Endothelial cell of umbilical vein (primary cell): ENCODE results near the gene NEK3. TPM values are rescaled to one million over a fixed set of nuclear protein-coding genes. Genes with fewer than 3 reads are reported as not detected.
"Not testable (repeated sequence)": the region's sequence is repeated elsewhere in the genome, so short reads cannot be mapped to it uniquely, and the experiment has no call there.

Source experiments
- BruUV-seq: library from RNA; stranded (reverse); fragments of 400-500 nt; replicated peaks from 2 replicates; lab custom pipeline; 2021; lab: Mats Ljungman, UMichigan
- CTCF ChIA-PET: fragments of 300-600, 350-600 bp; sonication (Branson Sonifier 250); formaldehyde crosslinking; loops from one replicate; lab custom pipeline; 2021; ENCODE audit warnings: antibody characterized with exemption, inconsistent platforms; lab: Charles Lee
- POLR2A ChIA-PET: fragments of 300-600, 350-600 bp; sonication (Branson Sonifier 250); formaldehyde crosslinking; loops from one replicate; lab custom pipeline; 2021; ENCODE audit warnings: antibody characterized with exemption, inconsistent platforms; lab: Charles Lee
- DNase-seq: peaks from one replicate; pipeline ENCODE4 v3.0.0-alpha.2; 2011; ENCODE audit warnings: low read depth, low spot score
- FAIRE-seq: peaks from 2 replicates; lab custom pipeline; 2011; peaks lifted over from hg19 to GRCh38; lab: Jason Lieb, UNC
- H2AFZ ChIP-seq: 2 replicates; pipeline ENCODE4 v1.6.0; 2012; ENCODE audit warnings: low read depth, low read length, control low read depth, inconsistent platforms
- H3K27ac ChIP-seq: 2 replicates; pipeline ENCODE4 v1.5.1; 2011; ENCODE audit warnings: low read depth, mild to moderate bottlenecking, control low read depth, low read length, moderate library complexity; ENCODE audit not compliant: insufficient read depth
- H3K27me3 ChIP-seq, 2 experiments: 2 replicates each; pipeline versions ENCODE4 v1.6.0 to v1.6.1; 2011; ENCODE audit warnings: low read length in 2 of 2, mixed read lengths in 1 of 2; ENCODE audit not compliant: control insufficient read depth in 2 of 2, insufficient read depth in 2 of 2
- H3K36me3 ChIP-seq, 2 experiments: 2 replicates in 1 of 2; 3 replicates in 1 of 2; pipeline ENCODE4 v1.5.1; 2011; ENCODE audit warnings: low read length in 2 of 2, mild to moderate bottlenecking in 1 of 2, moderate library complexity in 1 of 2; ENCODE audit not compliant: control insufficient read depth in 2 of 2, insufficient read depth in 2 of 2; ENCODE audit errors: extremely low read depth in 1 of 2
- H3K4me1 ChIP-seq: 3 replicates; pipeline ENCODE4 v1.5.1; 2011; ENCODE audit warnings: mild to moderate bottlenecking, low read length; ENCODE audit not compliant: control insufficient read depth, insufficient read depth; ENCODE audit errors: extremely low read depth
- H3K4me2 ChIP-seq: 2 replicates; pipeline ENCODE4 v1.6.1; 2011; ENCODE audit warnings: low read length, control low read depth, mixed read lengths; ENCODE audit not compliant: insufficient read depth
- H3K4me3 ChIP-seq, 3 experiments: fragments of 200-600 bp in 1 of 3; sonication (generic), shearing (Covaris generic) in 1 of 3; replicated peaks in 1 of 3; 2 replicates each; pipeline ENCODE4 v1.5.1; 2011 to 2016; ENCODE audit warnings: control low read depth in 3 of 3, low read length in 3 of 3, mild to moderate bottlenecking in 2 of 3, inconsistent platforms in 1 of 3, low read depth in 1 of 3, moderate library complexity in 1 of 3; ENCODE audit not compliant: insufficient read depth in 1 of 3
- H3K79me2 ChIP-seq: 2 replicates; pipeline ENCODE4 v1.6.0; 2012; ENCODE audit warnings: low read length, inconsistent platforms; ENCODE audit not compliant: control insufficient read depth, insufficient read depth
- H3K9ac ChIP-seq: replicated peaks from 2 replicates; pipeline ENCODE3; 2011; ENCODE audit warnings: low read length, control low read depth; ENCODE audit not compliant: insufficient read depth; ENCODE audit errors: extremely low read depth
- H3K9me1 ChIP-seq: replicated peaks from 3 replicates; pipeline ENCODE4 v1.6.0; 2011; ENCODE audit warnings: mild to moderate bottlenecking, low read length; ENCODE audit not compliant: control insufficient read depth, insufficient read depth; ENCODE audit errors: extremely low read depth
- H3K9me3 ChIP-seq: replicated peaks from 2 replicates; pipeline ENCODE4 v1.5.1; 2012; ENCODE audit warnings: low read length, inconsistent platforms; ENCODE audit not compliant: control insufficient read depth, insufficient read depth
- H4K20me1 ChIP-seq: replicated peaks from 2 replicates; pipeline ENCODE3; 2011; ENCODE audit warnings: mild to moderate bottlenecking, low read length; ENCODE audit not compliant: control insufficient read depth, insufficient read depth; ENCODE audit errors: extremely low read depth
- EZH2 ChIP-seq: IDR thresholded peaks from 2 replicates; pipeline ENCODE4 v1.6.1; 2012; ENCODE audit warnings: borderline replicate concordance, low read depth, mild to moderate bottlenecking, moderate library complexity, low read length, inconsistent platforms; ENCODE audit not compliant: severe bottlenecking
- FOS ChIP-seq: IDR thresholded peaks from 2 replicates; pipeline ENCODE4 v1.6.1; 2011; ENCODE audit warnings: mild to moderate bottlenecking, low read length, moderate library complexity, borderline replicate concordance; ENCODE audit not compliant: insufficient read depth
- GATA2 ChIP-seq: IDR thresholded peaks from 2 replicates; pipeline ENCODE4 v1.7.0; 2011; ENCODE audit warnings: low read depth, mild to moderate bottlenecking, moderate library complexity, mixed read lengths, low read length; ENCODE audit not compliant: insufficient read length, insufficient read depth
- JUN ChIP-seq: IDR thresholded peaks from 2 replicates; pipeline ENCODE4 v1.6.1; 2011; ENCODE audit warnings: borderline replicate concordance, low read depth; ENCODE audit not compliant: insufficient read length, insufficient read depth
- MAX ChIP-seq: IDR thresholded peaks from 2 replicates; pipeline ENCODE4 v1.6.1; 2011; ENCODE audit not compliant: insufficient read depth, insufficient read length
- MYC ChIP-seq: IDR thresholded peaks from one replicate; pipeline ENCODE4 v1.6.1; 2011; ENCODE audit warnings: mild to moderate bottlenecking, low read depth, low read length
- POLR2A ChIP-seq: IDR thresholded peaks from 2 replicates; pipeline ENCODE4 v1.6.1; 2012; ENCODE audit warnings: low read depth, mild to moderate bottlenecking, control low read depth, low read length
- POLR2AphosphoS5 ChIP-seq: IDR thresholded peaks from 2 replicates; pipeline ENCODE4 v1.6.1; 2012; ENCODE audit warnings: low read depth, mild to moderate bottlenecking, control low read depth, low read length, moderate library complexity; ENCODE audit not compliant: insufficient read depth
- dilution Hi-C: fragments of 300-500 bp; cut with MboI; formaldehyde crosslinking; loops from one replicate; pipeline ENCODE4 v1.15.0; 2019; ENCODE audit warnings: low sequenced_read_pairs; ENCODE audit not compliant: extremely low pct_ligation_motif_present
- intact Hi-C: fragments of 100-400 bp; cut with micrococcal nuclease; formaldehyde crosslinking; loops from one replicate; pipeline ENCODE4 v1.10.0; 2022
- polyA plus RNA-seq, 4 experiments: library from polyadenylated mRNA; depleted of rRNA in 3 of 4; stranded (reverse) in 3 of 4; unstranded in 1 of 4; fragments of >200 nt; gene quantifications; 2 replicates each; pipeline versions ENCODE4 v1.2.1 to v1.2.3, GENCODE V29; 2011 to 2012; ENCODE audit warnings: missing spikeins in 1 of 4
- total RNA-seq: library from RNA; stranded (reverse); gene quantifications from 2 replicates; pipeline ENCODE4 v1.2.3, GENCODE V29; 2021
- TF ChIP-seq, protein P1 (sequence below), 2 donors: IDR thresholded peaks; 1 replicate in 1 of 2; 2 replicates in 1 of 2; pipeline ENCODE4 v1.5.1; 2011; ENCODE audit warnings: low read length in 2 of 2, mild to moderate bottlenecking in 2 of 2, moderate library complexity in 2 of 2, control low read depth in 1 of 2, inconsistent platforms in 1 of 2, low read depth in 1 of 2; ENCODE audit not compliant: insufficient read depth in 1 of 2; ENCODE audit errors: extremely low read depth in 1 of 2

The NEK3 gene
- total and polyA plus RNA-seq, 2 donors (not counting 3 experiments of a cell fraction or from before 2014, with no cell fraction given), result 10.3 to 13.8 TPM

GRCh38 chr13:52194184-52194868 lies 34.9 kb upstream of the NEK3 start:
- DNase-seq (peak; percentile 68), FAIRE-seq (no peak)
- H3K4me3 ChIP-seq, result peak overlapping the region; percentile 37 to 88 (median 73)
- H3K27me3 ChIP-seq, result no peaks in the 10 kb centered on the region
- peak overlapping the region; percentile 64 for H3K9ac ChIP-seq
- peaks cover 9% of the 10 kb centered on the region for H3K4me1 ChIP-seq
- H3K4me2 ChIP-seq, result peak overlapping the region; percentile 63
- dilution Hi-C loops (no loop called here), intact Hi-C loops (loop anchor here (1.0 to 2.0 kb wide), 5 partner anchors 32 to 256 kb away; partner anchors contain the start of genes NEK5 and VPS36)
- H3K79me2 ChIP-seq, result peaks cover 10% of the 10 kb centered on the region
- H2AFZ ChIP-seq, result peak overlapping the region; percentile 62
- ChIA-PET POLR2A (no interaction called here), CTCF (interaction anchor here (0.7 to 2.6 kb wide), 7 partner anchors 35 to 376 kb away, joined by 3 to 15 read pairs (median 4); partner anchors contain the start of genes NEK3, NEK5 and VPS36)
- H3K9me3 ChIP-seq, result no peaks in the 10 kb centered on the region
- H3K36me3 ChIP-seq, result no peaks in the 10 kb centered on the region
- H3K27ac ChIP-seq, result peak overlapping the region; percentile 43
- TF ChIP-seq JUN (no peak), GATA2 (no peak), POLR2A (peak; percentile 91), FOS (no peak), EZH2 (no peak), MYC (peak; percentile 29), MAX (no peak), POLR2AphosphoS5 (peak; percentile 90)
- TF ChIP-seq, protein P1, sequence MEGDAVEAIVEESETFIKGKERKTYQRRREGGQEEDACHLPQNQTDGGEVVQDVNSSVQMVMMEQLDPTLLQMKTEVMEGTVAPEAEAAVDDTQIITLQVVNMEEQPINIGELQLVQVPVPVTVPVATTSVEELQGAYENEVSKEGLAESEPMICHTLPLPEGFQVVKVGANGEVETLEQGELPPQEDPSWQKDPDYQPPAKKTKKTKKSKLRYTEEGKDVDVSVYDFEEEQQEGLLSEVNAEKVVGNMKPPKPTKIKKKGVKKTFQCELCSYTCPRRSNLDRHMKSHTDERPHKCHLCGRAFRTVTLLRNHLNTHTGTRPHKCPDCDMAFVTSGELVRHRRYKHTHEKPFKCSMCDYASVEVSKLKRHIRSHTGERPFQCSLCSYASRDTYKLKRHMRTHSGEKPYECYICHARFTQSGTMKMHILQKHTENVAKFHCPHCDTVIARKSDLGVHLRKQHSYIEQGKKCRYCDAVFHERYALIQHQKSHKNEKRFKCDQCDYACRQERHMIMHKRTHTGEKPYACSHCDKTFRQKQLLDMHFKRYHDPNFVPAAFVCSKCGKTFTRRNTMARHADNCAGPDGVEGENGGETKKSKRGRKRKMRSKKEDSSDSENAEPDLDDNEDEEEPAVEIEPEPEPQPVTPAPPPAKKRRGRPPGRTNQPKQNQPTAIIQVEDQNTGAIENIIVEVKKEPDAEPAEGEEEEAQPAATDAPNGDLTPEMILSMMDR (IDR thresholded peaks at IDR 0.05; ENCODE audit: extremely low read depth in 1 of 2, insufficient read depth in 1 of 2, low read depth in 1 of 2, low read length in 2 of 2), result no peak
- no peaks in the 10 kb centered on the region for H3K9me1 ChIP-seq
- H4K20me1 ChIP-seq, result no peaks in the 10 kb centered on the region
- no TSS peak for BruUV-seq

DNA sequence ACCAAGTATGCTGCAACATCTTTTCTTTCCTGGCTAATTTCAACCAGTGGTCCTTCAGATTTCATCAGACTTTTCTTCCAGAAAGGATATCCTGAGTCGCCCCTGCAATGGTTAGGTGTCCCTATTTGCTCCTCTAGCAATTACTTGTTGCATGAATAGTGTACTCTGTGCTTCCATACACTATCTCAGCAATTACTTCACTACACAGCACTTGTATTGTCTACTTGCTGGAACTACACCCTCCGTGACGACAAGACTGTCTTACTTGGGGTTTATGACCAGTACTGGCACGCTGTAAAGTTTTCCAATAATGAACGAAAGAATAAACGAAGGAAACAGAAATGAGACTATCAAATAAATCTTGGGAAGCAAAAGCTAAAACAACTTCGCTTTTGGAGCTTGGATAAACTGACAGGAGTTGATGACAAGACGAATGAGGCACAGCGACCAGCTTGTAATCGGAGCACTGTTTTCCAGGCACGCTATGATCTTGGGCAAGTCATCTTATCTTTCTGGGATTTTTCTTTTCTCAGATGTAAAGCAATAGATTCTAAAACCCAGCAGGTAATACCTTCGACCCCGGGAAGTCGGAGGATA lies 34.3 kb upstream of the NEK3 start:
- Histone ChIP-seq H3K4me2 (peak overlapping the region; percentile 63), H3K9ac (peak overlapping the region; percentile 64), H2AFZ (peak overlapping the region; percentile 62), H3K4me3 (peak overlapping the region; percentile 37 to 88 (median 73))
- H3K9me3 ChIP-seq, POLR2A ChIA-PET, H4K20me1 ChIP-seq, H3K79me2 ChIP-seq, H3K9me1 ChIP-seq, H3K4me1 ChIP-seq, H3K27me3 ChIP-seq, H3K36me3 ChIP-seq, H3K27ac ChIP-seq, dilution Hi-C loops: not testable (repeated sequence)
- peak; percentile 43 for DNase-seq
- CTCF ChIA-PET, result interaction anchor here (1.0 to 2.6 kb wide), 5 partner anchors 34 to 257 kb away, joined by 3 to 15 read pairs (median 5); partner anchors contain the start of genes NEK3, NEK5 and VPS36
- FAIRE-seq, result peak; percentile 84
- BruUV-seq, result TSS peak; percentile 75
- intact Hi-C loops, result loop anchor here (1.0 to 2.0 kb wide), 5 partner anchors 31 to 257 kb away; partner anchors contain the start of genes NEK5 and VPS36
